HG02970 (cell line): ENCODE data around the gene UBA5.
"Not testable (repeated sequence)": the region's sequence is repeated elsewhere in the genome, so short reads cannot be mapped to it uniquely, and the experiment has no call there.

Experiments used
- ATAC-seq: cut with Tn5 transposase; IDR thresholded peaks from one replicate; pipeline ENCODE4 v1.9.1; 2021; ENCODE audit warnings: mild to moderate bottlenecking, moderate library complexity, moderate number of reproducible peaks; ENCODE audit not compliant: unreplicated experiment, low FRiP score

UBA5 gene

DNA sequence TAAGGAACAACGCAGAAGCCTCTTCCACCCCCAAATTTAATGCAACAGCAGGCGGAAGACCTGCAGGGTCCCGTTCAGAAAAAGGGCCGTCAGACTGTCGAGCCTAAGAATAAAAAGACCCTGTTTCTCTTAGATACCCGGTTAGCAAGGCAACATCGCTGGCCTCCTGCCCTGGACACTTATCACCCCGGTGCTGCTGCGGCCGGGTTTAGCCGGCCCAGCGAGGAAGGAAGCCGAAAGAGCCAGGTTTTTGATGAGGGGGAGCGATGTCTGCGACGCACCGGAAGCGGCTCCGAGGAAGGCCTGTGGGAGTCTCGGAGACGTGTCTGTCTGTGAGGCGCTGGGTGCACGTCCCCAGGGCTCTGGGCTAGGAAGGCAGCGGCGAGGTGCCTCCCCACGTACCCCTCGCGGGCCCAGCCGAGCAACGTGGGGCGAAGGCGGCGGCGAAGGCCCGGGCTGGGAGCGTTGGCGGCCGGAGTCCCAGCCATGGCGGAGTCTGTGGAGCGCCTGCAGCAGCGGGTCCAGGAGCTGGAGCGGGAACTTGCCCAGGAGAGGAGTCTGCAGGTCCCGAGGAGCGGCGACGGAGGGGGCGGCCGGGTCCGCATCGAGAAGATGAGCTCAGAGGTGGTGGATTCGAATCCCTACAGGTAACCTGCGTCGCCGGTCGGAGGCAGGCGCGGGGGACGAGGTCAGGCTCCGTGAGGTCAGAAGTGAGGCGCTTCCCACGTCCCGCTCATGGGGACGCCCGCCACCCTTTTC is at the start of gene UBA5:
TSS of gene UBA5 (plus strand) at position 278 of the 759 bp plus-strand sequence. CDS start at position 487, 209 bp downstream.
- ATAC-seq: peak; percentile 61

DNA sequence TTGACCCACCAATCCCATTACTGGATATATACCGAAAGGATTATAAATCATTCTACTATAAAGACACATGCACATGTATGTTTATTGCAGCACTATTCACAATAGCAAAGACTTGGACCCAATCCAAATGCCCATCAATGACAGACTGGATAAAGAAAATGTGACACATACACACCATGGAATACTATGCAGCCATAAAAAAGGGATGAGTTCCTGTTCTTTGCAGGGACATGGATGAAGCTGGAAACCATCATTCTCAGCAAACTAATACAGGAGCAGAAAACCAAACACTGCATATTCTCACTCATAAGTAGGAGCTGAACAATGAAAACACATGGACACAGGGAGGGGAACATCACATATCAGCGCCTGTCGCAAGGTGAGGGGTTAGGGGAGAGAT is 44.8 kb upstream of the UBA5 start:
- ATAC-seq: not testable (repeated sequence)

DNA sequence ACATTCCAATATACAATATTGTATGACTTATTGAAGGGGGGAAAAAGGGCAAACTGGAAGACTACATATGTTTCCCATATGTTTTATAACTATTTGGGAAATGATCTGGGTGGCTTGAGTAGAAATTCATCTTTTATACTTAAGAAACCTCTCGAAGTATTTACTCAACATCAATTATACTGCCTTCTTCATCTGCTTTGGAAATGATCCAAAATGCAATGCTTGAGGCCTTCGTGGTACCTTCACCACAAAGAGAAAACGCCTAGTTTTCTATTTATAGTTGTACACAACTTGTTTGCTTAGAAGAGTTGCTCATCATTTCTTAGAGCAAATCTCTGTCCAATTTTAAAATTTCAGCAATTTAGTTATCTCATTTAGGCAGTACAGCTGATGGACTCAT is 44.2 kb upstream of the UBA5 start:
- no peak for ATAC-seq

DNA sequence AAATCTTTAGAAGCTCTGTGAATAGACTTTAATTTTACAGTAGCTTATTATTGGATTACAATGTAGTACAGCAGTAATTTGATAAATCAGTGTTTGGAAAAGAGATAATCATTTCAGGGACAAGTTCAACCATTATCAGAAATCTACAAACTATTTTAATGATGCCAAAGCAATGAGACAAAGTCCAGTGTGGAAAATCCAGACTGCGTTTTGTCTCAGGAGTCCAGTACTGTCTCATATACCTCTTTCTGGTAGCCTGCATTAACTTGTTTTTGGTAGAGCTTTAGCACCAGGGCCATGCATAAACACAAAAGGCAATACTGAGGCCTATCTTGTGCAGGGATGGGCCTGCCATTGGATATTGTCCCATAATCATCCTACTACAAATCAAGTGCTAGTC is 43.3 kb upstream of the UBA5 start:
- ATAC-seq: no peak

DNA sequence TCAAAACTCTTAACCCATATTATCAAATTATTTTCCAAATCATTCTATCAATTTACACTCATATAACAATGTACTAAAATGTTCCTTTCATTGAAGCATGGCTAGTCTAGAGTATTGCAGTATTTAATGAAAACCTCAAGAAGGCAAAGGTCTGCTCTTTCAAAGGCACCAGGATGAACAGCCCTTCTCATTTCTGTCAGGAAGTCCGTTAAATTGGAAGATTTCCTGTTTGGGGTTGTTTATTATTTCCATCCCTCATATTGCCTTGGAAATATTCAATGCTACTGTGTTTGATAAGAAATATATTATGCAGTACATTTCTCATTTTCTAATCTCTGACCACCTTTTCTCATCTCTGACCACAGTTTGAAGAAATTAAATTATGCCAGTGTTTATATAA is 38.0 kb upstream of the UBA5 start:
- no peak for ATAC-seq

DNA sequence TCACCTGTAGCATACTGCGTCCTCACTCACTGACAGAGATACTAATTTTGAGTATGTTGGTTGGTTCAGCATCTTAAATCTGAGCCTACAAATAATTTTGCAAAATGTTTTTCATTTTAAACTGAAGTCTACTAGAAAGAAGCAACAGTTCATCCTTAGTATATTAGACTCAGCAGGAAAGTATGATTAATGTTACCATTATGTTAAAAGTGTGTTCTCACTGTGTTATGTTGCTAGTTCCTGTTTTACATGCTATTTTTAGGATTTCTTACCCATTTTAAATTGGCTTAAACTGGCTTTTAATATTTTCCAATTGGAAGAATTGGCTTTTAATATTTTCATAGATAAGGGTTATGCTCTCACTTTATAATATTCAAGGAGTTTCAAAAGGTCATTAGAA is 37.4 kb upstream of the UBA5 start:
- ATAC-seq: no peak

DNA sequence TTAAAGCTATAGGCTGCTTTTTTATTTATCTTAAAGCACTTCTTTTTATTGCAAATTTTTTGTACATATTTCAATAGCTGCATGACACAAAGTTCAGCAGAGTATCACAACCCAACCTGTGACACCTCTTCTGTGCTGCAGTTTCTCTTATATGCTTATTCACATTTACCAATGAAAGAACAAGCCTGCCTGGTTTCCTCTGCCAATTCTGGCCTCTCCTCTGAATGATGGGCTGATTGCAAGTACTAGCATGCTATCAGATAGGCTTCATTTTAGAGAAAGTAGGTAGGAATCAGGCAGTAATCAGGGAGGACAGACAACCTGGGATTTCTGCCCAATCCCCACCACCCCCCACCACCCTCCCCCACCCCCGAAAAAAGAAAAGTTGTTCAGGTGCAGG is 36.5 kb upstream of the UBA5 start:
- no peak for ATAC-seq

DNA sequence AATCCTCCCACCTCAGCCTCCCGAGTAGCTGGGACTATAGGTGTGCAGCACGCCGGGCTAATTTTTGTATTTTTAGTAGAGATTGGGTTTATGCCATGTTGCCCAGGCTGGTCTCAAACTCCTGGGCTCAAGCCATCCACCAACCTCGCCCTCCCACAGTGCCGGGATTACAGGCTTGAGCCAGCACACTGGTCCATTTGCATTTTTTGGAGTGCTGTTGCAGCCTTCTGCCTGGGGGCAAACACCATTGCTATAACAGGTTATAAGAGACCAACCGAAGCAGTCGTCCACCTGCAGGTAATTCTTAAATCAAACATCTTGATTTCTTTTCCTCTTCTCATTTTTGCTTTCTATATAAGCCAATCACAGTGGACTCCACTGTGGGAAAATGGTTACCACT is 35.3 kb upstream of the UBA5 start:
- ATAC-seq: no peak

DNA sequence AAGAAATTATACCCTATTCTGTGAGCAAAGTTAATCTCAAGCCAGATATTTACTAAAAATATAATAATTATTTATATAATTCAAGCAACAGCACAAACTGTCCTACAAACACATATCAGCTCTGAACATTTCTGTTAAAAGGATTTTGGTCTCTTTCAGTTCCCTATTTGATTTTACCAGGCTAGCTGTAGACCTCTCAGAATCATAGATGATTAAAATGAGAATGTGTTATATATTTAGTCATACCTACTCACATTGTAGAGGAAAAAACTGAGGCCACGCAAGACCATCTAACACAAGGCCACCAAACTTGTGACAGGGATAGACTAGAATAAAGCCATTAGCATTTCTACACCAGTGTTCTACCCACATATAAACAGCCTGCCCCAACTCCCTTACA is 34.5 kb upstream of the UBA5 start:
- no peak for ATAC-seq

DNA sequence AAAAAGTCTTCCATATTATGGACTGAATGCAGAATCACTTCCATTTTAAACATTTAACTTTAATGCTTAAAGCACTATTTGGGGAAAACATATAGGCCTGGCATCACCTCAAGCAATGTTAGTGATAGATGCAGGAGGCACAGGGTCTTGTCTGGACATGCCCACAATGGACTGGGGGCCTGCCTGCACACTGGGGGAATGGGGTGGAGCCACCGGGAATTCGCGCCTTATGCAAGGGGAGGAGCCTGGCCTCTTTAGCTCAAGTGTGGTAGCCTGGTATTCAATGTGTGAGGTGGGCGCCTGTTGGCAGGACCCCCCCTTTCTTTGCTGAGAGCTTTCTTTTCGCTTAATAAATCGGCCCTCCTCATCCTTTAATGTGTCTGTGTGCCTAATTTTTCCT is 33.2 kb upstream of the UBA5 start:
- ATAC-seq: no peak

DNA sequence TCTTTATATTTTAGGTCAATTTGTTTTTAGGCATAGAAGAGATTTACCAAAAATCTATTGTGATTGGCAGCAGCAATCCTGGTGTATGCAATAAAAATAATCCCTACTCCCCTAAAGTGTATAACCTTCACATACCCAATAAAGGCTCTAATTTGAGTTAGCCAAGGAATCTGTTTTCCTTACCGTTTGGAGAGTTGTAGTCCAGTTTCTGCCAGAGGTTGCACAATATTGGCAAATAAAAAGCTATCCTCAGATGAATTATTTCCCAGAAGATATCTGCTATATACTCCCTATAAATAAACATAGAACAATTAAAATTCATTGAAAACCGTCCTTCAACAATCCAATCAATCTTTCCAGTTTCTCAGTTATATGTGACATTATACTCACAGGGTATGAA is 32.0 kb upstream of the UBA5 start:
- ATAC-seq: no peak

DNA sequence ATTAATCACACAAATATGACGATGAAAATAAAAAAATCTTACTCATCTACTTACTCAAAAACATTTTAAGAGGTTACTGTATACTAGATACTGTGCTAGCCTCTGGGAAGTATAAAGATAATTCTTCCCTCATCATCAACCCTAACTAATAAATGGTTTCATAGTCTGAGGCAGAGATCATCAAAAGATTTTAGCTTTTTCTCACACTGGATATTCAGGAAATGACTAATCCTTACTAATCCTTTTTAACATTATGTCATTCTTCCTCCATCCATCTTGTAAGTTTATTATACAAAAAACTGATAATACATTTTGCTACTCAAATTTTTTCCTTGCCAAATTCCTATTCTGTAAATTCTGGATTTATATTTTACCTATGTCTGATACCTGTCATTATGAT is 30.2 kb upstream of the UBA5 start:
- ATAC-seq: no peak

DNA sequence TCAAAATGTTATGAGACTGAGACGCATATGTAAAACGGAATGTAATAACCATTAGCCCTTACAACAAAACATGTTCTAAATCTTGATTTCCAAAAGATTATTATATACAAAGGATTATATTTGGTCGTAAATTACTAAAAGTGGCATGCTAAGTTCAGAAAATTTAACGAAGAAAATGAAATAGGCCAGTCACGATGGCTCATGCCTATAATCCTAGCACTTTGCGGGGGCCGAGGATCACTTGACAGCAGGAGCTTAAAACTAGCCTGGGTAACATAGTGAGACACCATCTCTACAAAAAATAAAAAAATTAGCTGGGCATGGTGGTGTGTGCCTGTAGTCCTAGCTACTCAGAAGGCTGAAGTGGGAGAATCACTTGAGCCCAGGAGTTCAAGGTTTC is 29.5 kb upstream of the UBA5 start:
- no peak for ATAC-seq

DNA sequence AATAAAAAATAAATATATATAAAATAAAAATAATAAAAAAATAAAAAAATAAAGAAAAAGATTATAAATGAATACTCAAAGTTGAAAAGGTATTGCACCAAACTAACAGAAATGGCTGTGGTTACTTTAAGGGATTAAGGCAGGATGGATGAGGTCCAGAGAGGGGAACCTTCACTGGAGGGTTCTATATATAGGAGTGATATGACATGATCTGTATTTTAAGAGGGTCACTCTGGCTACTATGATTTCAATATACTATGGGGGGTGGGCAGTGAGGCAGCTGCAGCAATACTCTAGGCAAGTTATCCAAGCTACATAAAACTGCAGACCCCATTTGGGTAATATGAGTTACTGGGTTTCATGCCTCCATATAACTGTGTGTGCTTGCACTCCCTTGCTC is 25.1 kb upstream of the UBA5 start:
- no peak for ATAC-seq

DNA sequence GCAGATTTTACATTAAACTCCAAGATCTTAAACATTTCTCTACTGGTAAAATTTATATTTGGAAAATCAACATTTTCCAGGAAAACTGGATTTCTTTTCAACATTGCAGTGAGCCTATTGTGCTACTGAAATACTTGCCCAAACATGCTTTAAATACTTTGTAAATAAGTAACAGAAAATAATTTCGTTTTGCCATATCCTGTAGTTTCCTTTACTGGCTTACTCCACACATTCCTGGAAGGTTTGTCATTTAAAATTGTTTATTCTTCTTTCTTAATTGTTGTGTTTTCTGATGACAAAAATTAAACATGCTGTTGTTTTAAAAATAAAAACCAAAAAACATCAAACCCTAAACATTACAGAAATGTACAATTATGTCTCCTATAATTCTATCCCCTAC is 22.5 kb upstream of the UBA5 start:
- ATAC-seq: no peak

DNA sequence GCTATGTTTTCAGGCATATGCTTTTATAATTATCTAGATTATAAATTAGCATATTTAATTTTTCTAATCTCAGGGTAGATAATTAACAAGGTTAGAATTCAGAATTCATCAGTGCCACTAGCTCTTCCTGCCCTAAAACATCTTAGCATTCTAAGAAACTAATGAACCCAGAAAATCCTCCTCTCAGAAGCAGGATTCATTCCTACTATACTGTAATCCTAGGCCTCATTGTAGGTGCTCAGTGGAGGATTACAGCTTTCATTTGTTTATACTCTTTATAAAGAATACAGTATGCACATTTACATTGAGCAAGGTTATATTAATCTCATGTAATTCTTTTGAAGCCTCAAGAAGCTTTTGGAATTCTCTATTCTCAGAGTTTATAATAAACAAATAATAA is 21.4 kb upstream of the UBA5 start:
- no peak for ATAC-seq

DNA sequence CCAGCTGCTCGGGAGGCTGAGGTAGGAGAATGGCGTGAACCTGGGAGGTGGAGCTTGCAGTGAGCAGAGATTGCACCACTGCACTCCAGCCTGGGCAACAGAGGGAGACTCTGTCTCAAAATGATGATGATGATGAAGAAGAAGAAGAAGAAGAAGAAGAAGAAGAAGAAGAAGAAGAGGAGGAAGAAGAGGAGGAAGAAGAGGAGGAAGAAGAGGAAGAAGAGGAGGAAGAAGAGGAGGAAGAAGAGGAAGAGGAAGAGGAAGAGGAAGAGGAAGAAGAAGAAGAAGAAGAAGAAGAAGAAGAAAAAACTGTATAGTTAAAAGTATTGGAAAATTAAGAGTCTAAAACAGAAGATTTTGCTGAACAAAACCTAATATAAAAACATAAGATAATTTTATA is 18.7 kb upstream of the UBA5 start:
- ATAC-seq: not testable (repeated sequence)

DNA sequence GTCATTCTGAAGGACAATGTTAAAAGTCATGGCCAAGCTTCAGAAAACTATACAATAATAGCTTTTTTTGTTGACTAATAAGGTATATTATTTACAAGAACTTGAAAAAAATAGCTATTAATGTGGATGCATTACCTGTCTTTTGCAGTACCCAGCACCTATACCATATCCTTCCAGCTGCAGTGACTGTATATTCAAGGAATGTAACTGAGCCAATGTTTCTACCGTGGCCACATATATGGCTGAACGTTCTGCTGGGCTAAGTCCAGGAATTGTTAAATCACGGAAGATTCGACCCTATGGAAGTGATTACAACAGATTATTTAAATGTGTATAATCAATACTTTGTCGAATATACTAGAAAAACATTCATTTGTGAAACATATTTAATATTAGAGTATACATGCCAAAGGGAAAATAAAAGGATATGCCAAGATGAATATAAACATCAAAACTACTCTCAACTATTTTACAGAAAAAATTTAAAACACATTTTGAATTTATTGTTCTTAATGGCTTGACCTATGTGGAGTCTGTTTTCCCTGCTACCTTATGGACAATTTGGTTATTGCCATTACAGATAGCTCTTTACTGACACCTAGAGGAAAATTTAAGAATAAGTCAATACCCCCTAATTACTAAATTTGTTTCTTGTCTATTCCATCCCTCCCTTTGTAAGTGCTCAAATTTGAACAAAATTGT is 18.1 kb upstream of the UBA5 start:
- ATAC-seq: no peak

DNA sequence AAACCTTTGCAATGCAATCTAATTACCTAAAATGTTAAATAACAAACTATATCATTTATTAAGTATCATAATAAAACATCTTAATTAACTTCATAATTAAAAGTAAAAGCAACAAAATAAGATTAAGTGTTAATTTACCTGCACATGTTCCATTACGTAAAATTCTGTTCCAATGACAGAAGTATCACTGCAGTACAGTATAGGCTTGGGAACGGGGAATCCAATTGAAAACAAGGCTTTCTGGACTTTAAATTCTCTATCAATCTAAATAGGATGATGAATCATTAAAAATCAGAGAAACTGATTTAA is 17.6 kb upstream of the UBA5 start:
- ATAC-seq: no peak

DNA sequence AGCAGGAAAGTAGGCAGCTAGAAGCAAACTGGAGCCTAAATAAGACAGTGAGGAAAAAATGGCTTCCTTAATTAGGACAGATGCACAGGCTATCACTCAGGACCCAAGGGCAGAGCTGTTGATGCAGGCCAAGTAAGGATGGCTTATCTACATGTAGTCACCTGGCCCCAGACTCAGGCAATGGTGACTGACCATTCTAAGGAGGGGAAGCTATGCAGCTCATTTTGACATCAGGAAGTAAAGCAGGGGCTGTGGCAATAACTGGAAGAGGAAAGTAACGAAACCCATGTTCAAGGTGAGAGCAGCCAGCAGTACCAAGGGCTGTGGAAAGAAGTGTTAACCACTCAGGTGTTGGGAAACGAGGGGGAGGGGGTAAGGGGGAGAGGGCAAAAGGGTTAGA is 16.8 kb upstream of the UBA5 start:
- no peak for ATAC-seq

DNA sequence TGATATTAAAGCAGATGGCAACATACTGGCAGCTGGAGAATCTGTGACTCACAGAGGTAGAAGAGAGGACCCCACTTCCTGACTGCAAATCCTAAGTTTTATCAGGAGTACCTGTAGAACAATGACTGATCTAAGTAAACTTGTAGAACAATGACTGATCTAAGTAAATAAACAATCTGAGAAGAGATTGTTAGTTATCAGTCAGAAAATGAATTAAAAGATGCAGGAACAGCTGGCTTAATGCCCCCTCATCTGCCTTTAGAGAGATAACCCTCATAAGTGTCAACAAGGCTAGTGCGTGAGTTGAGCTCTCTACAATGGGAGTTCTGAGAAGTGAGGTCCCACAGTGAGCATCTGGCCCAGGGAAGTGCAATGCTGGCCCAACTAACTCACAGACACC is 15.1 kb upstream of the UBA5 start:
- no peak for ATAC-seq

DNA sequence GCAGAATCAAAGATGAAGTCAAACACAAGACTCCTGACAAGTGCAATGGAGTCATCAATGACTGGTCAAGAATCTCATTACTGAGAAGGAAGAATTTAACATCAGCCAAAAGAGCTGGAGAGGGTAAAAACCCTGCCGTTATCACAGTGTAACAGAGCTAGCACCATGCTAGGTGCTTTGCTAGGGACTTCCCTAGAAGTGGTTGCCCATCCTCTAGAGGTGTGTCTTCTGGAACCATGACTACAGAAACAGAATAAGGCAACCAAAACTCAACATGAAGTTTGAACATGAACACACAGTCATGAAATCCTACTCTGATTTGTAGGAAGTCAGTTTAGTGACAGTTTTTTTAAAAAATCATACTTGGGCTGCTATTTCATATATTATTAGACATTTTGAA is 10.0 kb upstream of the UBA5 start:
- ATAC-seq: no peak
